Measurements from ENCODE around the gene CLCF1. TPM values are rescaled to one million over a fixed set of nuclear protein-coding genes. Genes with fewer than 3 reads are reported as not detected.

The CLCF1 gene
- total and polyA plus RNA-seq, 2 of the 13 experiments (the other 11 are each of a cell fraction or from before 2014, with no cell fraction given) = 0.49 to 0.78 TPM

DNA sequence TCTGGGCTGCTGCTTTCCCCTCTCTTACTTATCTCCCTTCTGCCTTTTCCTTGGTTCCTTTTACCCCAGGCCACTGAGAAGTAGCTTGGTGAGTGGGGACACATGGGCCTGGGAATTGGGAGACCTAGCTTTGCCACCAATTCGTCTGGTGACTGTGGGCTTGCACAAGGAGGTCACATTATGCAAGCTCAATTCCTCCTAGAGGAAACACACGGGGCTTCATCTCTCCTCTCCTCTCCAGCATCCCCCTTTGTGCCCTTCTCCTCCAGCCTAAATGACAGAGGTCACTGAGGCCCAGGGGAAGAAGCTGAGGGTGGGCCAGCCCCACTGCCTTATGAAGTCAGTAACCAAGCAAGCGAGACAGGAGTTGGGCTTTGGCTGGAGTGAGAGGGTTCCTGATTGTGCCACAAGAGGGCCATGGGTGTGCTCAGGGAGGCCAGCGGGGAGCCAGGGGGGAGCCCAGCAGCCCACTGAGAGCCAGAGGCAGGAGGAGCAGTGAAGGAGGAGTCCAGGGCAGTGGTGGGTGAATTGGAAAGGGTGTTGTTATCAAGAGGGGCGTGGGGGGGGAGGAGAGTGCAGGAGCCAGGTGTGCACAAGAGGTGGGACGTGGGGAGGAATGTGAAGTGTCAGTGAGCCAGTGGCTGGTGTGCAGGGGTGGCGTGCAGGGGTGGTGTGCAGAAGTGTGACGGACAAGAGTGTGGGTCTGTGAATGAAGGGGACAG, 2.0 kb downstream of the CLCF1 start (continued):
- TF ChIP-seq CEBPB (IDR thresholded peaks at IDR 0.05; ENCODE audit: borderline replicate concordance, low read depth, low read length) = no peak

DNA sequence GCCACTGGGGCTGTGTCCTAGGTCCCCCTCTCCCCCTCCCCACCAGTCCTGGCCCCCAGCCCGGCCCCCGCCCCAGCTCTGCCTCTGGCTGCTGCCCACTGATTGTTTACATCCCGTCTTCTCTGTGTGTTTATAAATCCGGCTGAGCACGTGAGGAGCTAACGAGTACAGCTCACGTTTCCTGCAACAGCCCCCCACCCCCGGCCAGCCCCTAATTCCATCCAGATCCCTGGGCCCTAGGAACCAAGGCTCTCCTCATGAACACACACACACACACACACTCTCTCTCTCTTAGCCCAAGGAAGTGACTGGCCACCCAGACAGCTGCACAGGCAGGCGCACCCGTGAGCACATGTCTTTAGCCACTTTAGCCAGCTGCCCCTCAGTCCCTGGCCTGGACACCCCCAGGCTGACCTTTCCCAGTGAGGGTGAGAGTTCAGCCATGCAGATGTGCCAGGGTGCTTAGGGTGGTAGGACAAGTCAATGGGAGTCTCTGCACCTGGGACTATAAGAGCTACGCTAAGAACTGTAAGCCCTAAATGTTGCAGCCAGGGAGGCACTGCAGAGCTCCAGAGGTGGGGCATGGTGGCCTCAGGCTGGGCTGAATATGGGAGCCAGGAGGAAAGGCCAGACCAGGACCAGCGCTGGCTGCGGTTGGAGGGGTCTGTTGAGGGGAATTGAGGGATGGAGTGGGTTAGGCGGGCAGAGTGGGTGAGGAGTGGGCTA, 2.9 kb downstream of the CLCF1 start:
- no peak for ATAC-seq
- Histone ChIP-seq H3K27ac (ENCODE audit: extremely low read length, insufficient read depth, low read length) (no peak overlapping the region), H3K27me3 (ENCODE audit: control insufficient read depth in 1 of 2, insufficient read depth in 2 of 2, low read length in 2 of 2) (peaks cover 1 to 8% of the 10 kb centered on the region in 2 experiments; a peak in 3 of 5 replicates), H3K4me2 (ENCODE audit: low read depth, low read length) (no peak overlapping the region), H2AFZ (ENCODE audit: low read length) (no peak overlapping the region), H4K20me1 (ENCODE audit: insufficient read depth, low read length) (no peaks in the 10 kb centered on the region), H3K36me3 (replicated peaks in 1 of 2; ENCODE audit: control insufficient read depth in 1 of 2, insufficient read depth in 2 of 2, low read length in 2 of 2) (no peaks in the 10 kb centered on the region), H3K79me2 (ENCODE audit: insufficient read depth, low read length) (no peaks in the 10 kb centered on the region), H3K4me1 (ENCODE audit: insufficient read depth, low read length) (peaks cover 26% of the 10 kb centered on the region), H3K9me3 (ENCODE audit: low read length) (no peaks in the 10 kb centered on the region), H3K4me3 (replicated peaks in 1 of 3; ENCODE audit: insufficient read depth in 1 of 3, low read depth in 2 of 3, low read length in 3 of 3) (no peak overlapping the region), H3K9ac (ENCODE audit: insufficient read depth, low read depth, low read length) (no peak overlapping the region)
- no TSS peak for BruUV-seq (replicated peaks)
- DNase-seq (ENCODE audit: low spot score) = no peak
- in situ Hi-C loops (cut with HindIII; ENCODE audit: extremely low pct_ligation_motif_present, low pct_unique_long_range_greater_than_20kb) (no loop called here), intact Hi-C loops (cut with micrococcal nuclease; ENCODE audit: unreplicated experiment) (no loop called here)
- 82% methylated on average over 14 of the region's 14 CpGs for WGBS (ENCODE audit: low lambda C conversion rate)
- ChIA-PET POLR2A (interaction anchor here (1.3 to 18.5 kb wide), 2 partner anchors 11 to 17 kb away, joined by 3 to 365 read pairs; partner anchors contain the start of gene POLD4), CTCF (ENCODE audit: low intra/inter-chr PET ratio, low total read pairs) (interaction anchor here (1.5 kb wide), 1 partner anchor 12 kb away, joined by 5 read pairs; no protein-coding TSS in a partner anchor)
- FAIRE-seq = no peak
- TF ChIP-seq, protein P1, sequence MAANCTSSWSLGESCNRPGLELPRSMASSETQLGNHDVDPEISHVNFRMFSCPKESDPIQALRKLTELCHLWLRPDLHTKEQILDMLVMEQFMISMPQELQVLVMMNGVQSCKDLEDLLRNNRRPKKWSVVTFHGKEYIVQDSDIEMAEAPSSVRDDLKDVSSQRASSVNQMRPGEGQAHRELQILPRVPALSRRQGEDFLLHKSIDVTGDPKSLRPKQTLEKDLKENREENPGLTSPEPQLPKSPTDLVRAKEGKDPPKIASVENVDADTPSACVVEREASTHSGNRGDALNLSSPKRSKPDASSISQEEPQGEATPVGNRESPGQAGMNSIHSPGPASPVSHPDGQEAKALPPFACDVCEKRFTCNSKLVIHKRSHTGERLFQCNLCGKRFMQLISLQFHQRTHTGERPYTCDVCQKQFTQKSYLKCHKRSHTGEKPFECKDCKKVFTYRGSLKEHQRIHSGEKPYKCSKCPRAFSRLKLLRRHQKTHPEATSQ (CRISPR knock-in tag; IDR thresholded peaks at IDR 0.05; ENCODE audit: borderline replicate concordance) = no peak
- TF ChIP-seq ZFP41 (CRISPR knock-in tag; IDR thresholded peaks at IDR 0.05; ENCODE audit: borderline replicate concordance) (no peak), NCOR1 (IDR thresholded peaks at IDR 0.05; ENCODE audit: borderline replicate concordance, low read length) (no peak), ZNF781 (CRISPR knock-in tag; IDR thresholded peaks at IDR 0.05; ENCODE audit: borderline replicate concordance, not compliant biosample characterization) (no peak), HMGA1 (CRISPR knock-in tag; conservative IDR thresholded peaks at IDR 0.05) (no peak), EP300 (IDR thresholded peaks at IDR 0.05; ENCODE audit: low read depth in 2 of 2, low read length in 2 of 2) (no peak), EP300 (CRISPR knock-in tag; IDR thresholded peaks at IDR 0.05; ENCODE audit: borderline replicate concordance) (no peak), ZNF75D (CRISPR knock-in tag; IDR thresholded peaks at IDR 0.05; ENCODE audit: borderline replicate concordance) (no peak), STAG1 (CRISPR knock-in tag; IDR thresholded peaks at IDR 0.05) (no peak), HMG20A (CRISPR knock-in tag; IDR thresholded peaks at IDR 0.05; ENCODE audit: borderline replicate concordance) (no peak), ZNF296 (CRISPR knock-in tag; conservative IDR thresholded peaks at IDR 0.05) (no peak), FOXK2 (IDR thresholded peaks at IDR 0.05) (no peak)
- TF ChIP-seq, protein P2, sequence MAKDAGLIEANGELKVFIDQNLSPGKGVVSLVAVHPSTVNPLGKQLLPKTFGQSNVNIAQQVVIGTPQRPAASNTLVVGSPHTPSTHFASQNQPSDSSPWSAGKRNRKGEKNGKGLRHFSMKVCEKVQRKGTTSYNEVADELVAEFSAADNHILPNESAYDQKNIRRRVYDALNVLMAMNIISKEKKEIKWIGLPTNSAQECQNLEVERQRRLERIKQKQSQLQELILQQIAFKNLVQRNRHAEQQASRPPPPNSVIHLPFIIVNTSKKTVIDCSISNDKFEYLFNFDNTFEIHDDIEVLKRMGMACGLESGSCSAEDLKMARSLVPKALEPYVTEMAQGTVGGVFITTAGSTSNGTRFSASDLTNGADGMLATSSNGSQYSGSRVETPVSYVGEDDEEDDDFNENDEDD (CRISPR knock-in tag; IDR thresholded peaks at IDR 0.05; ENCODE audit: borderline replicate concordance) = no peak

All from HepG2 (cell line).